GM21367 (cell line): ENCODE results near the gene COL9A1.

Experiments
- ATAC-seq: cut with Tn5 transposase; IDR thresholded peaks from one replicate; pipeline ENCODE4 v1.9.1; 2021; ENCODE audit not compliant: unreplicated experiment

The COL9A1 gene

DNA sequence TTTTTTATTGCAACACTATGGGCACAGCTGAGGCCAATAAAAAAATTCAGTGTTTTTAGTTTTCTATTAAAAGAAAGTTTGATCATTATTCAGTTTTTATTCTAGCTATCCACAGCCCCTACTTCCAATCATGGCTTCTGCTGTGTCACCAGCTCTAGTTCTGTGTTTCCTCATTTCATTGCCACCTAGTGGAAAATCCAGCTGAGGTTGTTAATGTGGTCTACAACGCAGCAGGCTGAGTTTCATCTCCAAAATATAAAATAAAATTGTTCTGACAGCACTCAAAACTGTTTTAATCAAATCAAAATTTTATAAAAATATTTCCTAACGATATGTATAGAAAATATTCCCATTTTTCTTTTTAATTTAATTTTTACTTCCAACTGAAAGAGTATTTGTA is 13.6 kb downstream of the COL9A1 start:
- no peak for ATAC-seq

DNA sequence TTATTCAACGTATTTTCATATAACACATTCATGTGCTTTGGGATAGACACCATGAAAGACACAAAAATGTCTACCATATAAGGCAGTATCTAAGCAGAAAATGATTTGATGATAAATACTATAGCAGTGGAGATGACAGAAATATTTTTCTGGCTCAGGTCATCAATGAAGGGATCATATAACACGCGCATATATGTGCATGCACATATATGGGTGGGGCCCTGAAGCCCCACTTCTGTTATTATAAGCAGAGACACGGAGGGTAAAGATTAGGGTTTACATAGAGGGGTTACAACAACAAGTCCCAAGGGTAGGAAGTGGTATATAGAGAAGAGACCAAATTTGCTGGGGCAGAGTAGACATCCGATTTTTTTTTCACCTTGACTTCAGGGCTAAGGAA is 16.0 kb downstream of the COL9A1 start:
- no peak for ATAC-seq

DNA sequence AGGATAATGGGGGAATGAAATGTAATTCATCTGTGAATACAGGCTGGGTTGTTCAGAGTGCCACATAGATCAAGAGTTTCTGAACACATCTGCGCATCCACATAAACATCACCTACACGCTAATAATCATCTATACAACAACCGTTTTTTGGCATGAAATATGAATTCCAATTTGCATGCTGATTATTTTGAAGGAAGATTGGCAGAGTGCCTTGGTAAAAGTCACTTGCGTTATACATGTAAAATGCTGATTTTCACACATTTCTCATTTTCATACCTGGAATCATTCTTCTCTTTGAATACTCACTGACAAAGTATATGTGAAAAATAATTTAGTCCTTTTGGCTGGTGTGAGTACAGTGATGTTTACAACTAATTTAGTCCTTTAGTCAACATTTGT is 17.7 kb downstream of the COL9A1 start:
- ATAC-seq, result no peak

DNA sequence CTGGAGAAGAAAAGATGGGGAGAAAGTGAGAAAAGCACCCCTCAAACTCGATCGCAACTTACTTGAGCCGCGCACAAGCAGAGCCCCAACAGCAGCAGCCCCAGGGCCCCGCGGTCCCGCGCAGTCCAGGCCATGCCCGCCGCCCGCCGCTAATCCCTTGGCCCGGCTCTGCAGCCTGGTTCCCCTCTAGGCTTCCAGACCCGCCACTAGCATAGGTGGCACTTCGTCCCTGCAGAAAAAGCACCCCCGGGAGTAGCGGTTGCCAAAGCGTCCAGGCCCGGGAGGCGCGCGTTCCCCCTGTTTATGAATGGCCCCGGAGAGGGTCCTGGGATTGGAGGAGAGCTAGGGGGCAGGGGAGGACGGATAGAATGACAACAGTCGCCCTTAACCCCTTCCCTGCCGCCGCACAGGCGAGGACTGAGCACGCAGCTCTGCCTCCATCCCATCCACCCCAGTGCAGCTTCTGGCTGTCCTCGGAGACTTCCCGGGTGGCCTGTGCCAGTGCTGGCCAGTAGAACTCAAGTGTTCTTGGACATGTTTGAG is 19.9 kb downstream of the COL9A1 start:
- ATAC-seq, result no peak

DNA sequence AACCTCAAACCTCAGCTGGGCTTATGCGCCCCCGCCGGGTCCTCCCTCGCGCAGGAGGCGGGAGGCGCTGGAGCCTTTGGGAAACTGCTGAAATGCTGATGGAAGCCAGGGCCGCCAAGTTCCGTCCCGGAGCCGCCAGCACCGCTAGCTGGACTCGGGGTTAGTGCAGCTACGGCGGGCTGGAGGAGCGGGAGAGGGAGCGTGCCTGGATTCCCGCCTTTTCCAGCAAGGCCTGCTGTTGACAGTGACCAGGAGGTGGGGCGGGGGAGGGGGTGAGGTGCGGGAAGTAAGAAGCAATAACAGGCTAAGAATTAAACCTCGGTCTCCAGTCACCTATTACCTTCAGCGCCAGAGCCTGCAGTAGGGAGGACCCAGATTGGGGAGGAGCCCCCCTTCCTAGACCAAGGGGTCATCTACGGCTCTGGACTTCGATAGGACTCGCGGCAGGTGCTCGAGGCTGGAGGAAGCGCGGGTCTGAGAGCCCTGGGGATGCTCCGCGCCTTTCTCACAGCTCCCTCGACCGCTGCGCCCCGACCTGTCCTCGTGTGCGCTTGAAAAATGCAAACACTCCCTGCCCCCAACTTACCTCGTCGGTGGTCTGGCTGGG is 20.5 kb downstream of the COL9A1 start:
- ATAC-seq, result no peak

DNA sequence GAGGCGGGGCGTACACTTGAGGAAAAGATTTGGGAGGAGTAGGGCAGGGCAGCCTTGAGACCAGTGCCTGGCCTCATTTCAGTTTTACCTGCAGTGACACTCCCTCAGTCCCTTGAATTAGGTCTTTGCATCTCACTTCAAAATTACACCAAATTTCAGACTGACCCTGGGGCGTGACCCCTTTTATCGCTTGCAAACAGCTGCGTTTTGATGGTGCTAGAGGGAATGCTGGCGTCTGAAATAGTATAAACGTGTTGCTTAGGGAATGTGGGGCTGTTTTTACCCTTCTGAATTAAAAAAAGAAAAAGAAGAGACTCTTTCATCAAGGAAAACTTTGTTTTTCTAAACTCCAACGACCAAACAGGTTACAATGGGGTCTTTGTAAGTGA is 21.0 kb downstream of the COL9A1 start:
- no peak for ATAC-seq

DNA sequence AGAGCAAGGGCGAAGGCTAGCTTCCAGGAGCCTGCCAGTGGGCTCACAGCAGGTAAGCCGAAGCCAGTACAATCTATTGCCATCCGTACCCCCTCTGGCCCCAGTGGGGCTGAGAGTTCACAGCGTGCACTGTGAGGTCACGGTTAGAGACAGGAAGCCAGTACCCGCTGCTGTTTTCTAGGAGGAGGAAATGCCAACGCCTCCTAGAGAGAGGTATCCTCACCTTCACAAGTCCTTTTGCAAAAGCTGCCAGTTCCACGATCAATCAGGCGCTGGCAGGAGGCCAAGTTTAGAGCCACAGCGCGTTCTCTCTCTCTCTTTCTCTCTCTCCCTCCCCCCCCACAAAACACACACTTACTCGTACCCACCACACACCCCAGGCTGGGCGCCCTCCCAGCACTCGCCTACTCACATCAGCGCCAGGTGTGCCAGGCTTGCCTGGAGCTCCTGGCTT is 22.5 kb downstream of the COL9A1 start:
- no peak for ATAC-seq

DNA sequence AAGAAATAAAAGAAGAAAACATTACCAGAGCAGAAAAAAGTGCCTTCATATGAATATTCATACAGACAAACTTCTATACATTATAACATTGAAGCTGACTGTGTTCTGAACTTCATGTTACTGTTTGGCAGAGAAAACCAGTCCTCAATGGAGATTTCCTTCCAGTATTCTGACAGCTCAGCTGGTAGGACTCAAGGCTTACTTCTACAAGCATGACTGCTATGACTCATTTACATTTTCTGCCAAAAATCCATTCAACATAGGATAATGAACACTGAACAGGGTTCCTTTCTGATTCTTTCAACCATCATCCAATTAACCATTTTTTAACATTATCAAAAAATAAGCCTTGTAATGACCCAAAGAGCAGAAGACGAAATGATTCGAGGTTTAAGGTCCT is 25.4 kb downstream of the COL9A1 start:
- no peak for ATAC-seq

DNA sequence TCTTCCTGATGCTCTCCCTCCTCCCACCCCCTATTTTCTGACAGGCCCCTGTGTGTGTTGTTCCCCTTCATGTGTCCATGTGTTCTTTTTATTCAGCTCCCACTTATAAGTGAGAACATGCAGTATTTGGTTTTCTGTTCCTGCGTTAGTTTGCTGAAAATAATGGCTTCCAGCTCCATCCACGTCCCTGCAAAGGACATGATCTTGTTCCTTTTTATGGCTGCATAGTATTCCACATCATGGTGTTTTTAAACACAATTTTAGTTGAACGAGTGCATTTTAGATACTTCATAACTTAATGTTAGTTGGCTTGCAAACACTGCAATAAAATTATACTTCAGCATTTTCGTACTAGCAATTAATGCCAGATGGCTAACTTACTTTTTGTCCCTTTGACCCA is 28.5 kb downstream of the COL9A1 start:
- no peak for ATAC-seq

DNA sequence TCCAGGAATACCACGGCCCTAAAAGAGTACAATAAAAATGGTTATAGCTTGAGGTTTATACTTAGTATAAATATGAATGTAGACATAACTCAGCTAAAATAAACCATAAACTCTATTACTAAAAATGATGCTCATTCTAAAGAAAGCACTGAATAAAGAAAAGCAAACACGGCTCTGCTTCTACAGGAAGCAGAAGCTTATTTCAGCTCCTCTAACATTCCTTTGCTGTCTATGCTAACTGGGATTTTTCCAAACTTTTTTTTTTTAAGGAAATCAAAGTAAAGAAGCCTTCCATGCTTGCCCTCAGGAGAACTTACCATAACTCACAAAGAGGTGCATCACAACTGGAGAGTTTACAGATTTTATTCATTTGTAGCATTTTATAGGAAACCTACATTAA is 30.8 kb downstream of the COL9A1 start:
- no peak for ATAC-seq

DNA sequence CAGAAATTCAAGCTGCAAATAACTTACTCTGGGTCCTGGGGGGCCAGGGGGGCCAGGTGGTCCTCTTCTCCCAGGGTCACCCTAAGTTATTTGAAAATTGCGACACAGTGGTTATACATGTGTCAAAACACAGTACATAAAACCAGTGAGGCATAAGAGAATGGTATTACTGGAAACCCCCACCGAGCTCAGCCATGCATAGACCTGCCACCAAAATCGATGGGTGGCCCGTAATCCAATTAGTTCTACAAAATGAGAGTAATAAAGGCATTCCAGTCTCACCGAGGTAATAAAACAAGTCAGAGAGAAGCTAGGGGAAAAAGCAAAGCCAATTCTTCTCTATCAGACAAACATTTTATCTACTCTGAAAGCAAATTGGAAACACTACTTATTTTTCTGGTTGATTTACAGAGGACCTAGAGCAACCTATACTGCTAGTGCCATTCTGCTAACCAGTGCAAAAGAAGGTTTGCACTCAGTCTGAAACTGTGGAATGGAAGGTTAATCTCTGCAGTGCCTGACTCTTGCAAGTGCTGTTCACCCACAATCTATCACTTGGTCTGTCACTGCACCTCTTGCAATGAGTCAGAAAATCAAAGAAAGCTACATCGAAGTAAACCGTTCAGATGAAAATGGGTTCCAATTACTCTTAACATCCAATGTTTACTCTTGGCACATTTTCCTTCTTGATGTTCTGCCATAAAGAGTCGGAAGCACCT is 32.4 kb downstream of the COL9A1 start:
- no peak for ATAC-seq

DNA sequence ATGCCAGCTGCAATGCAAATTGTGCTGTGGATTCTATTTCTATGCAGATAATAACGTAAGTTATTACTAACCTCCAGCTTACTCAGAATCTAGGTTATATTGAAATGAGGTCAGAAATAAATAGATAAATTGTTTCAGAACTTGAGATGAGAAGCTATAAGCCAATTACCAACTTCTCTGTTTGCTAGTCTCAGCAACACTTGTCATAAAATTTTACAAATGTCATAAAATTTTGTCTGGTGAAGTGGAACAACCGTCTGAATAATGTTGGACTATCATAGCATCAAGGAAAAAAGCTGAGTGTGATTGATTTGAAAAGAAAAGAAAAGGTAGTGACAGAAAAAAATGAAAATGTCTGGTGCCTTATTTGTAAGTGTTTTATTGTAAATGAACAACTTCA is 36.7 kb downstream of the COL9A1 start:
- no peak for ATAC-seq

DNA sequence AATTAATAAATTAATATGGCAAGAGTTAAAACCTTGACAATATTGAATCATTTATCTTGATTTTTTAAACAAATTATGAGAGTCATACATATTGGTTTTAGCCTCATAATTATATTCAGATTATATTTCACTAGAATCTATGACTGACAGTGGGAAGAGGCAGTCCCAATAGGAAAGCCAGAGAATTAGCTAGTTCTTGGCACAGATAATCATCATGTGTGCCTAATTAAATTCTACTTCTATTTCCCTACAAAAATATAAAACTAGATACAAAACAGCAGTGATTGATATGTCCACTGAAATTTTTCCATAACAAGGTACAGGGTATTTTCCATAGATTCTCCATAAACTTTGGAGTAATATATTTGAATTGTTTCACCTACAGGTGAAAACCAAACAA is 38.6 kb downstream of the COL9A1 start:
- no peak for ATAC-seq

DNA sequence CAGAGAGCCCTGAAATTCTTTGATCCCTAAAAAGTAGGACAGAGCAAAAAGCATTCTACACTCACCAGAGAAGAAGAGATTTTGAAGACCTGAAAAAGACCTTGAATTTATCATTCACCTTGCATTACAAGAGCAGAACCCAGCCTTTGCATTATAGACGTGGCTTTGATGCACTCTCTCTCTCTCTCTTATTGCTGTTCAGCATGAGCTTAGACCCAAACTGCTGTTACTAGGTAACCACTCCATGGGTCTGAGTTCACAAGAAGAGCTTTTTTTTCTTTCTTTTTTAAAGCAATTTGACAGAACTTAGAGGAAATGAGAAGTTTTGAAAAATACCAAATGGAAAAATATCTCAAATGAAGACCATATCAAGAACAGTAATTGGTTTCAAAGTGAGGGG is 44.4 kb downstream of the COL9A1 start:
- ATAC-seq, result no peak

DNA sequence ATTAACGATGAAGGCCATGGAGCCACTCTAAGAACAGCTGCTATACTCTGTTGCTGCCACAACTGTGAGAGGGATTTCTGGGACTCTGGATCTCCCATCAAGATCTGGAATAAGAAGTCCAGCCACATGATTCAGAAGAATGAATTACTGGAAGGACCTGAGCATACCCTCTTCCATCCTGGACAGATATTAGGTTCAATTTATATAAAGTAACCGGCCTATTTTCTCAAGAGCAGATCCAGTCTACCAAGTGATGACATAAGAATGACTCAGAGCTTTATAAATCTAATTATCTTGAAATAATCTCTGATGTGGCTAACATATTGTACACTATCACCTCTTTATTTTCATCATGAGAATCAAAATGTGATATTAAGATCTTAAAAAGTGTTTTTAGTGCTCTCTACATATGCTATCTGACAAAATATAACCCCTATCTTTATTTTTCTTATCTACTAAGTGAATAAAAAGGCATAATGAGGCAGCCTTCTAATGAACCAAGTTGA is 45.1 kb downstream of the COL9A1 start:
- no peak for ATAC-seq

DNA sequence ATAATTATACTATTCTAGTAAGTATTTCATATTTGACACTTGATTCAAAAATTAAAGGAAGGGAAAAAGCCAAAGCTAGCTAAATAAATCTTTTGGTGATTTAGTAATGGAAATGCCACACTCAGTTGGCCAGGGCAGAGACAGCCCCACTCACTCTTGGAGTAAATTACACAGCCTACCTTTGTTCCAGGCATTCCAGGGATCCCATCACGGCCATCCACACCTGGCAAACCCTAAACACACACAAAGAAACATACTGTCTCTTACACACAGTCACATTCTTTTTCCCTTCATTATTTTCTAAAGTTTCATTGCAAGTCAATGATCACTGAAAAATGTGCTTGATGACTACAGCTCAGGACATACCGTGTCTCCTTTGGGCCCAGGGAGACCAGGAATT is 48.1 kb downstream of the COL9A1 start:
- ATAC-seq, result no peak

DNA sequence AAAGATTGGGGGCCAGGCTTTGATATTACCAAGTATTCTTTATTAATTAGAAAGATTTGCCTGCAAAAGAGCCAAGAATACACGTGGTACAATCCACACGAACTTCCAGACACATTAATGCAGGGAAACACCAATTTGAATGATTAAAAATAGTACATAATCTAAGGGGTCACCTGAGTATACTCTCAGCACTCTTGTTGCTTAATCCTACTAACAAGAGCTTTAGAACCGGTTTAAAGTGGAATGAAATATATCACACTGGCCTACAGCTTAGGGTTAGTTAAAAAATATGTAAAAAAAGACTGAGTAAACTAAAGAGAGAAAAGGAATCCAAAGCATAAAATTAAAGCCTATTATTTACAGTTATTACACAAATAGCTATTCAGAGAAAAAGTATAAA is 49.0 kb downstream of the COL9A1 start:
- no peak for ATAC-seq

DNA sequence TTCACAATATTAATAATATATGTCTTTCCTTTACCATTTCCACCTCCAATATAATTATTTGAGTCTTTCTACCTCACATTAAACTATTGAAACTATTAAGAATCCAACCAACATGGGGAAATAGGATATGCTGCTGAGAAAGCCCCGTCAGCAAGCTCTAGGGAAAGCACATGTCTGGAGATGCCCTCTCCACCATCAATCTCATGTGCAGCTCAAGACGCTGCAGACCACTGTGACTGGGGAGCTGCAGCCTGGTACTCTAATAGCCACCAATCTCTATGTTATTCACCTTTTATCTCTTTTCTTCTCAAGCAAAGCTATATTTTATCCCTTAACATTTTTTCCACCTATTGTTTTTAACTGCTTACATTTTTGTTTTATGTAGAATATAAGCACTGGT is 50.3 kb downstream of the COL9A1 start:
- no peak for ATAC-seq

DNA sequence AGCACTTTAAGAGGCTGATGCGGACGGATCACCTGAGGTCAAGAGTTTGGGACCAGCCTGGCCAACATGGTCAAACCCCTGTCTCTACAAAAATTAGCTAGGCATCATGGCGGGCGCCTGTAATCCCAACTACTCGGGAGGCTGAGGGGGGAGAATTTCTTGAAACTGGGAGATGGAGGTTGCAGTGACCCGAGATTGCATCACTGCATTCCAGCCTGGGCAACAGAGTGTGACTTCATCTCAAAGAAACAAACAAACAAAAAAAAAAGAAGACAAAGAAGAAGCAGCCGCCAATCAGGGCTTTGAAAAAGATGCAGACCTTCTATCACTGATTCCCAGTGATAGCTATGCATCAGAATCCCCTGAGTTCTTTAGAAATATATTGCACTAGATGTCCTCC is 56.8 kb downstream of the COL9A1 start:
- no peak for ATAC-seq

DNA sequence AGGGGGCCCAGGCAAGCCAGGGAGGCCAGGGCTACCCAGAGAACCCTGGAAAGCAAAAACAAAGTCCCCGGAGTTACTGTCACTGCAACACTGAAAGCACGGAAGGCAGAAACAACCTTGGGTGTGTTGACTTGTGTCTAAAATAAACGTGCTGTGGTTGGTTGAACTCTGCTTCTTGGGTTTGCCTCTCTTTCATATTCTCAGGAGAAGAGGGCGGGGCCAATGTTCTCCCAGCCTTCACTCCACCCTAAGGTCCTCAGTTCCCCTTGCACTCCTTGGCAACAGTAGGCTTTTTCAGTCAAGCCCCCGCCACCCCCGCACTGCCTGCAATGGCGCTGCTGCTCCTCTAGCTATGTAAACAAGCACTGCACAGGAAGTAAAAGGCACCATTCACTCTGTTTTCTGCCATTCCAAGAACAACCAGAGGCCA is 60.9 kb downstream of the COL9A1 start:
- no peak for ATAC-seq

DNA sequence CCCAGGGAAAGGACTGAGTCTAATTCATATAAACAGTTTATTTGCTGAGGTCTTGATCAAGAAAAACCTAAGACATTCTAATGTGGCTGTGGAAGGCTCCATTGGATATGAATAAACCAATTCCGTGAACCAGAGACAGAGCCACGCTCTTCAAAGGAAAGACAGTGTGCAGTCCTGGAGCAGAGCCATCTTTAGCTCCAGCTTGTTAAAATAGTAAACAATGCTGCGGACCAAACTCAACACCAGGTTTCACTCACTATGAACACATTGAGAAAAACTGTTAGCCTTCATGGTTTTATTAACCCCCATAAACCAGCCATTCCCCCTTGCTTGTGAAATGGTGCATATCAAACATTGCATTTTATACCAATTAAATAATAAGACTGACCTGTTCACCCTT is 61.9 kb downstream of the COL9A1 start:
- ATAC-seq, result no peak

DNA sequence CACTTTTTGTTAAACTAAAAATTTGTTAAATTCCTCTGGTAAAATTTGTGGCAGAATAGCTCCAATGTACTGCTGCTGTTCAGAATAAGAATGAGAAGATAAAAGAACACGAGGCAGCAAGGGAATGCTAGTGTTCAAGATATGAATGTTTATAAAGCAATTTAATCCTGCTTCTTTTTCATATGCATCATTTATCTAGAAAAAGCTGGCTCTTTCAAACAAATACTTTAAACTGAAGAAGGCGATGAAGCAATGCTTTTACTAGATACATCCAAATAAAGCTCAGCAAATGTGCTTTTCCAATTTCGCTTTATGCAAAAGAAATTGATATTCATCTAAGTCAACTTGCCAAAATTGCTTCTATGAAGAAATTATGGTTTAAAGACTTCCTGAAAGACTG is 66.5 kb downstream of the COL9A1 start:
- no peak for ATAC-seq
